GM10266 (cell line): Measurements from ENCODE around the gene ZHX3.
"Not testable (repeated sequence)": the region's sequence is repeated elsewhere in the genome, so short reads cannot be mapped to it uniquely, and the experiment has no call there.

Source experiments
- DNase-seq: peaks from one replicate; pipeline ENCODE4 v3.0.0; 2012; ENCODE audit errors: extremely low spot score
- CTCF ChIP-seq: IDR thresholded peaks from 2 replicates; pipeline ENCODE4 v1.5.1; 2012; ENCODE audit warnings: mild to moderate bottlenecking, low read depth; ENCODE audit not compliant: control insufficient read depth, insufficient read depth; ENCODE audit errors: missing control alignments

The ZHX3 gene

GRCh38 chr20:41245086-41245707, 72.3 kb downstream of the ZHX3 start:
- no peak for DNase-seq
- no peak for TF ChIP-seq CTCF

- no peak for TF ChIP-seq CTCF
- no peak for DNase-seq
These were observed 74.7 kb downstream of the ZHX3 start for GRCh38 chr20:41242807-41243206.

- TF ChIP-seq CTCF: no peak
- DNase-seq: no peak
These were observed 75.2 kb downstream of the ZHX3 start for GRCh38 chr20:41242352-41242751.

GRCh38 chr20:41237233-41237632, 80.3 kb downstream of the ZHX3 start:
- not testable (repeated sequence) for DNase-seq

GRCh38 chr20:41236818-41237217, 80.7 kb downstream of the ZHX3 start:
- not testable (repeated sequence) for DNase-seq

GRCh38 chr20:41234546-41234945, 83.0 kb downstream of the ZHX3 start:
- TF ChIP-seq CTCF: no peak

GRCh38 chr20:41234041-41234440, 83.5 kb downstream of the ZHX3 start:
- no peak for DNase-seq
- no peak for TF ChIP-seq CTCF

More at GRCh38 chr20:41234546-41234945, 83.0 kb downstream of the ZHX3 start:
- DNase-seq: no peak

- no peak for TF ChIP-seq CTCF
- DNase-seq: no peak
These were observed 84.3 kb downstream of the ZHX3 start for GRCh38 chr20:41232973-41233926.
